ENCODE data around the gene DHRS3. TPM values are rescaled to one million over a fixed set of nuclear protein-coding genes. Genes with fewer than 3 reads are reported as not detected.

Gene DHRS3
- total and polyA plus RNA-seq, 10 of the 15 experiments (the other 5 are each of a cell fraction or from before 2014, with no cell fraction given), result 0.23 to 29.7 (median 1.2) TPM

DNA sequence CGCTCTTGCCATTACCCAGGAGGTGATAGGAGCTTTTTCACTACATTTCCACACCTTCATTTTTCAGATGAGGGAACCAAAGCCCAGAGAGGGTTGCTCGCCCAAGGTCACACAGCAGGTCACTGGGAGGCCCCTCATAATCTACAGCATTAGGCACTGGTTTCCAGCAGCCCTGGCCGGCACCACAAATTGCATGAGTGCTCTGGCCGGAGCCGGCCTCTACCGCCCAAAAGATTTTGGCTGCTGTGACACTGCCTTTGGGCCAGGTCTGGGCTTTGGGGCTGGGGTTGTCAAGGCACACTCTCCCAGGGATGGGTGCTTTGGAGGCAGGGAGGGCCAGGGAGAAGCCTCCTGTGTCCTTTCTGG is 15.4 kb downstream of the DHRS3 start:
- CTCF ChIA-PET, result interaction anchor here (1.5 to 5.1 kb wide), 4 partner anchors 12 to 330 kb away, joined by 4 to 47 read pairs (median 11); partner anchors contain the start of gene DHRS3
- SMC1A ChIA-PET (ENCODE audit: uncharacterized antibody, unreplicated experiment), result interaction anchor here (4.6 kb wide), 1 partner anchor 14 kb away, joined by 49 read pairs; the partner anchor contains the start of gene DHRS3
- H3K4me3 ChIP-seq, result no peak overlapping the region
- TF ChIP-seq, protein P1, sequence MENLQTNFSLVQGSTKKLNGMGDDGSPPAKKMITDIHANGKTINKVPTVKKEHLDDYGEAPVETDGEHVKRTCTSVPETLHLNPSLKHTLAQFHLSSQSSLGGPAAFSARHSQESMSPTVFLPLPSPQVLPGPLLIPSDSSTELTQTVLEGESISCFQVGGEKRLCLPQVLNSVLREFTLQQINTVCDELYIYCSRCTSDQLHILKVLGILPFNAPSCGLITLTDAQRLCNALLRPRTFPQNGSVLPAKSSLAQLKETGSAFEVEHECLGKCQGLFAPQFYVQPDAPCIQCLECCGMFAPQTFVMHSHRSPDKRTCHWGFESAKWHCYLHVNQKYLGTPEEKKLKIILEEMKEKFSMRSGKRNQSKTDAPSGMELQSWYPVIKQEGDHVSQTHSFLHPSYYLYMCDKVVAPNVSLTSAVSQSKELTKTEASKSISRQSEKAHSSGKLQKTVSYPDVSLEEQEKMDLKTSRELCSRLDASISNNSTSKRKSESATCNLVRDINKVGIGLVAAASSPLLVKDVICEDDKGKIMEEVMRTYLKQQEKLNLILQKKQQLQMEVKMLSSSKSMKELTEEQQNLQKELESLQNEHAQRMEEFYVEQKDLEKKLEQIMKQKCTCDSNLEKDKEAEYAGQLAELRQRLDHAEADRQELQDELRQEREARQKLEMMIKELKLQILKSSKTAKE (IDR thresholded peaks at IDR 0.05; ENCODE audit: low read depth, poor library complexity, severe bottlenecking), result no peak
- TF ChIP-seq SMARCA5 (IDR thresholded peaks at IDR 0.05), result no peak
- no peak for TF ChIP-seq POU2F2 (IDR thresholded peaks at IDR 0.05; ENCODE audit: borderline replicate concordance, low read depth, low read length)
- no peak for TF ChIP-seq NFYB (IDR thresholded peaks at IDR 0.05; ENCODE audit: insufficient read depth, low read depth, low read length)
- no peak for TF ChIP-seq HCFC1 (IDR thresholded peaks at IDR 0.05; ENCODE audit: low read length)
- no peak for TF ChIP-seq KDM1A (IDR thresholded peaks at IDR 0.05; ENCODE audit: borderline replicate concordance)
- no peak for TF ChIP-seq ZZZ3 (IDR thresholded peaks at IDR 0.05; ENCODE audit: control insufficient read depth, insufficient read length, low read depth)
- TF ChIP-seq, protein P2, sequence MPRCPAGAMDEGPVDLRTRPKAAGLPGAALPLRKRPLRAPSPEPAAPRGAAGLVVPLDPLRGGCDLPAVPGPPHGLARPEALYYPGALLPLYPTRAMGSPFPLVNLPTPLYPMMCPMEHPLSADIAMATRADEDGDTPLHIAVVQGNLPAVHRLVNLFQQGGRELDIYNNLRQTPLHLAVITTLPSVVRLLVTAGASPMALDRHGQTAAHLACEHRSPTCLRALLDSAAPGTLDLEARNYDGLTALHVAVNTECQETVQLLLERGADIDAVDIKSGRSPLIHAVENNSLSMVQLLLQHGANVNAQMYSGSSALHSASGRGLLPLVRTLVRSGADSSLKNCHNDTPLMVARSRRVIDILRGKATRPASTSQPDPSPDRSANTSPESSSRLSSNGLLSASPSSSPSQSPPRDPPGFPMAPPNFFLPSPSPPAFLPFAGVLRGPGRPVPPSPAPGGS (IDR thresholded peaks at IDR 0.05; ENCODE audit: borderline replicate concordance, insufficient read depth, low read depth, low read length, poor library complexity, severe bottlenecking), result no peak
- TF ChIP-seq, protein P3, sequence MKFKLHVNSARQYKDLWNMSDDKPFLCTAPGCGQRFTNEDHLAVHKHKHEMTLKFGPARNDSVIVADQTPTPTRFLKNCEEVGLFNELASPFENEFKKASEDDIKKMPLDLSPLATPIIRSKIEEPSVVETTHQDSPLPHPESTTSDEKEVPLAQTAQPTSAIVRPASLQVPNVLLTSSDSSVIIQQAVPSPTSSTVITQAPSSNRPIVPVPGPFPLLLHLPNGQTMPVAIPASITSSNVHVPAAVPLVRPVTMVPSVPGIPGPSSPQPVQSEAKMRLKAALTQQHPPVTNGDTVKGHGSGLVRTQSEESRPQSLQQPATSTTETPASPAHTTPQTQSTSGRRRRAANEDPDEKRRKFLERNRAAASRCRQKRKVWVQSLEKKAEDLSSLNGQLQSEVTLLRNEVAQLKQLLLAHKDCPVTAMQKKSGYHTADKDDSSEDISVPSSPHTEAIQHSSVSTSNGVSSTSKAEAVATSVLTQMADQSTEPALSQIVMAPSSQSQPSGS (IDR thresholded peaks at IDR 0.05; ENCODE audit: low read length), result no peak
- no peak for TF ChIP-seq NFIC (IDR thresholded peaks at IDR 0.05; ENCODE audit: low read depth, low read length)
- no peak for TF ChIP-seq DPF2 (IDR thresholded peaks at IDR 0.05)
- TF ChIP-seq, protein P4, sequence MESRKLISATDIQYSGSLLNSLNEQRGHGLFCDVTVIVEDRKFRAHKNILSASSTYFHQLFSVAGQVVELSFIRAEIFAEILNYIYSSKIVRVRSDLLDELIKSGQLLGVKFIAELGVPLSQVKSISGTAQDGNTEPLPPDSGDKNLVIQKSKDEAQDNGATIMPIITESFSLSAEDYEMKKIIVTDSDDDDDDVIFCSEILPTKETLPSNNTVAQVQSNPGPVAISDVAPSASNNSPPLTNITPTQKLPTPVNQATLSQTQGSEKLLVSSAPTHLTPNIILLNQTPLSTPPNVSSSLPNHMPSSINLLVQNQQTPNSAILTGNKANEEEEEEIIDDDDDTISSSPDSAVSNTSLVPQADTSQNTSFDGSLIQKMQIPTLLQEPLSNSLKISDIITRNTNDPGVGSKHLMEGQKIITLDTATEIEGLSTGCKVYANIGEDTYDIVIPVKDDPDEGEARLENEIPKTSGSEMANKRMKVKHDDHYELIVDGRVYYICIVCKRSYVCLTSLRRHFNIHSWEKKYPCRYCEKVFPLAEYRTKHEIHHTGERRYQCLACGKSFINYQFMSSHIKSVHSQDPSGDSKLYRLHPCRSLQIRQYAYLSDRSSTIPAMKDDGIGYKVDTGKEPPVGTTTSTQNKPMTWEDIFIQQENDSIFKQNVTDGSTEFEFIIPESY (IDR thresholded peaks at IDR 0.05), result no peak
- no peak for TF ChIP-seq CEBPB (IDR thresholded peaks at IDR 0.05; ENCODE audit: borderline replicate concordance in 1 of 2, low read depth in 2 of 2, low read length in 2 of 2)
- TF ChIP-seq, protein P5, sequence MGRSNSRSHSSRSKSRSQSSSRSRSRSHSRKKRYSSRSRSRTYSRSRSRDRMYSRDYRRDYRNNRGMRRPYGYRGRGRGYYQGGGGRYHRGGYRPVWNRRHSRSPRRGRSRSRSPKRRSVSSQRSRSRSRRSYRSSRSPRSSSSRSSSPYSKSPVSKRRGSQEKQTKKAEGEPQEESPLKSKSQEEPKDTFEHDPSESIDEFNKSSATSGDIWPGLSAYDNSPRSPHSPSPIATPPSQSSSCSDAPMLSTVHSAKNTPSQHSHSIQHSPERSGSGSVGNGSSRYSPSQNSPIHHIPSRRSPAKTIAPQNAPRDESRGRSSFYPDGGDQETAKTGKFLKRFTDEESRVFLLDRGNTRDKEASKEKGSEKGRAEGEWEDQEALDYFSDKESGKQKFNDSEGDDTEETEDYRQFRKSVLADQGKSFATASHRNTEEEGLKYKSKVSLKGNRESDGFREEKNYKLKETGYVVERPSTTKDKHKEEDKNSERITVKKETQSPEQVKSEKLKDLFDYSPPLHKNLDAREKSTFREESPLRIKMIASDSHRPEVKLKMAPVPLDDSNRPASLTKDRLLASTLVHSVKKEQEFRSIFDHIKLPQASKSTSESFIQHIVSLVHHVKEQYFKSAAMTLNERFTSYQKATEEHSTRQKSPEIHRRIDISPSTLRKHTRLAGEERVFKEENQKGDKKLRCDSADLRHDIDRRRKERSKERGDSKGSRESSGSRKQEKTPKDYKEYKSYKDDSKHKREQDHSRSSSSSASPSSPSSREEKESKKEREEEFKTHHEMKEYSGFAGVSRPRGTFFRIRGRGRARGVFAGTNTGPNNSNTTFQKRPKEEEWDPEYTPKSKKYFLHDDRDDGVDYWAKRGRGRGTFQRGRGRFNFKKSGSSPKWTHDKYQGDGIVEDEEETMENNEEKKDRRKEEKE (IDR thresholded peaks at IDR 0.05), result no peak
- no peak for TF ChIP-seq TCF12 (IDR thresholded peaks at IDR 0.05; ENCODE audit: low read depth, low read length)

More for the DNA sequence above, 15.4 kb downstream of the DHRS3 start:
- H3K9me3 ChIP-seq (replicated peaks; ENCODE audit: control insufficient read depth, insufficient read depth, low read length), result peaks cover 1% of the 10 kb centered on the region; the same call in 2 of the 3 replicates
- 58% methylated on average over 6 of the region's 6 CpGs for WGBS (ENCODE audit: insufficient coverage, insufficient replicate concordance, low lambda C conversion rate, missing lambda C conversion rate)
- H3K4me1 ChIP-seq (ENCODE audit: control insufficient read depth, insufficient read depth, low read length), result no peaks in the 10 kb centered on the region
- in situ Hi-C loops (cut with MboI), result no loop called here
- FAIRE-seq (no peak), ATAC-seq (no peak), DNase-seq (ENCODE audit: low read depth, low spot score) (no peak)
- H3K4me2 ChIP-seq (ENCODE audit: control insufficient read depth, insufficient read depth), result no peak overlapping the region
- H3K9ac ChIP-seq (ENCODE audit: control insufficient read depth, insufficient read depth, low read length), result no peak overlapping the region
- no peaks in the 10 kb centered on the region for H3K79me2 ChIP-seq (ENCODE audit: control insufficient read depth, insufficient read depth, low read length)
- no peaks in the 10 kb centered on the region for H3K36me3 ChIP-seq (ENCODE audit: control insufficient read depth in 2 of 2, insufficient read depth in 2 of 2, low read length in 1 of 2)
- no peaks in the 10 kb centered on the region for H4K20me1 ChIP-seq (ENCODE audit: control insufficient read depth, insufficient read depth)
- no peak overlapping the region for H3K27ac ChIP-seq (ENCODE audit: control insufficient read depth, insufficient read depth)
- ChIA-PET POLR2A (no interaction called here), RAD21 (ENCODE audit: unreplicated experiment) (interaction anchor here (4.7 kb wide), 1 partner anchor 16 kb away, joined by 50 read pairs; the partner anchor contains the start of gene DHRS3)
- no peak overlapping the region for H2AFZ ChIP-seq (ENCODE audit: control insufficient read depth, low read depth, low read length)
- H3K27me3 ChIP-seq (replicated peaks in 1 of 2; ENCODE audit: control insufficient read depth in 2 of 2, insufficient read depth in 2 of 2, low read length in 1 of 2), result no peaks in the 10 kb centered on the region
- intact Hi-C loops (cut with micrococcal nuclease; ENCODE audit: unreplicated experiment), result loop anchor here (5.0 kb wide), 1 partner anchor 155 kb away; no protein-coding TSS in a partner anchor
- BruUV-seq (replicated peaks), result no TSS peak
